ENCODE results near the gene STXBP4.

GRCh38 chr17:55068862-55069811 lies 100.6 kb downstream of the STXBP4 start:
- TF ChIP-seq CTCF (IDR thresholded peaks at IDR 0.05) (no peak), YY1 (IDR thresholded peaks at IDR 0.05; ENCODE audit: low read depth) (no peak), JUND (IDR thresholded peaks at IDR 0.05) (no peak), SIN3A (IDR thresholded peaks at IDR 0.05; ENCODE audit: borderline replicate concordance, low read depth, low read length) (no peak), MAX (IDR thresholded peaks at IDR 0.05; ENCODE audit: low read depth) (no peak)
